Stimulated activated CD4-positive, alpha-beta T cell treated with anti-CD3 and anti-CD28 coated beads, TNF-alpha, amount 100 ng/mL, for 48 hours (primary cell): Measurements from ENCODE around the gene CLSTN1.

Experiments used
- DNase-seq, 3 donors: peaks; one replicate each; pipeline ENCODE4 v3.0.0-alpha.2; 2020; ENCODE audit warnings: low read depth in 3 of 3

The CLSTN1 gene

GRCh38 chr1:9684801-9685200 lies 139.0 kb downstream of the CLSTN1 start:
- DNase-seq, result no peak

- DNase-seq, result no peak
Measured at GRCh38 chr1:9680828-9681227, 142.9 kb downstream of the CLSTN1 start.

GRCh38 chr1:9680091-9680490 lies 143.7 kb downstream of the CLSTN1 start:
- DNase-seq, result no peak
